ENCODE results near the gene POU2F2. TPM values are rescaled to one million over a fixed set of nuclear protein-coding genes. Genes with fewer than 3 reads are reported as not detected.

POU2F2 gene
- total RNA-seq, 1 donor from 2014 or later: 2.5 TPM

DNA sequence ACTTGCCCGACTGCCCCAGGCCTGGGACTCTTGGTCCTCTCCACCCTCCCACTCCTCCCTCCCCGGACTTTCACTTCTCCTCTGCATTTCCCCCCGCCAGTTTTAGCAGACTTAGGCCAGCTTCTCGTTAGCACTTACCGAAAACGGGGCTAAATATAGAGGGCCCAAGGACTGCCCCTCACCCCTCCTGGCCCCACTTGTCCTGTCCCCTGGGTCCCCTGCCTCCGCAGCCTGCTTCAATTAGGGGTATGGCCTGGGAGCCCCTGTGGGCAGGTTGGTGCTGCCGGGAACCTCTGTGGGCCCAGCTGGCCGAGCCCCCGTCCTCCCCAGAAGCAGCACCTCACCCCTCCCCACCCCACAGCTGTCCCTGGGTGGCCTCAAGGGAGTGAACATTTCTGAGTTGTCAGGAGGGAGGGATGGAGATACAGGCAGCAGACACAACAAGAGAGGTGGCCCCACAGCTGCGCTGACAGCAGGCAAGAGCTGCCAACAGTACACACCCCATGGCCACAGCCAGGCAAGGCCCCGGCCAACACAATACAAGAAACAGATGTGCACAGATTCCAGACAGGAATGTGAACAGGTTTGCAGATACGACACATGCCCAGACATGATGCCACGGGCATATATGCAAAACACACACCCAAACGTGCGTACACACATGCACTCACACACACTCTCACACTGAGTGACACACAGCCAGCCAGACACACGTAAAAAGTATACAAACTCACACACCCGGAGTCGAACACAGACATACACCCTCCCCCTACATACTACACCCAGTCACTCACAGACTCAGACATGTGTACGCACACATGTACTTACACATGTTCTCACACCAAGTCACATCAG, 2.6 kb downstream of the POU2F2 start:
- no peaks in the 10 kb centered on the region for H3K9me3 Mint-ChIP-seq
- no peak for DNase-seq (ENCODE audit: low read depth, low spot score)
- TF ChIP-seq, protein P1, sequence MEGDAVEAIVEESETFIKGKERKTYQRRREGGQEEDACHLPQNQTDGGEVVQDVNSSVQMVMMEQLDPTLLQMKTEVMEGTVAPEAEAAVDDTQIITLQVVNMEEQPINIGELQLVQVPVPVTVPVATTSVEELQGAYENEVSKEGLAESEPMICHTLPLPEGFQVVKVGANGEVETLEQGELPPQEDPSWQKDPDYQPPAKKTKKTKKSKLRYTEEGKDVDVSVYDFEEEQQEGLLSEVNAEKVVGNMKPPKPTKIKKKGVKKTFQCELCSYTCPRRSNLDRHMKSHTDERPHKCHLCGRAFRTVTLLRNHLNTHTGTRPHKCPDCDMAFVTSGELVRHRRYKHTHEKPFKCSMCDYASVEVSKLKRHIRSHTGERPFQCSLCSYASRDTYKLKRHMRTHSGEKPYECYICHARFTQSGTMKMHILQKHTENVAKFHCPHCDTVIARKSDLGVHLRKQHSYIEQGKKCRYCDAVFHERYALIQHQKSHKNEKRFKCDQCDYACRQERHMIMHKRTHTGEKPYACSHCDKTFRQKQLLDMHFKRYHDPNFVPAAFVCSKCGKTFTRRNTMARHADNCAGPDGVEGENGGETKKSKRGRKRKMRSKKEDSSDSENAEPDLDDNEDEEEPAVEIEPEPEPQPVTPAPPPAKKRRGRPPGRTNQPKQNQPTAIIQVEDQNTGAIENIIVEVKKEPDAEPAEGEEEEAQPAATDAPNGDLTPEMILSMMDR (conservative IDR thresholded peaks at IDR 0.05): no peak
- peaks cover 58% of the 10 kb centered on the region for H3K27me3 Mint-ChIP-seq (ENCODE audit: low read depth)
- no peaks in the 10 kb centered on the region for H3K36me3 Mint-ChIP-seq (ENCODE audit: low read depth)
- peaks cover 17% of the 10 kb centered on the region for H3K4me1 Mint-ChIP-seq
- H3K27ac Mint-ChIP-seq (ENCODE audit: unreplicated experiment): peak overlapping the region; percentile 12
- no peak overlapping the region for H3K4me3 Mint-ChIP-seq

DNA sequence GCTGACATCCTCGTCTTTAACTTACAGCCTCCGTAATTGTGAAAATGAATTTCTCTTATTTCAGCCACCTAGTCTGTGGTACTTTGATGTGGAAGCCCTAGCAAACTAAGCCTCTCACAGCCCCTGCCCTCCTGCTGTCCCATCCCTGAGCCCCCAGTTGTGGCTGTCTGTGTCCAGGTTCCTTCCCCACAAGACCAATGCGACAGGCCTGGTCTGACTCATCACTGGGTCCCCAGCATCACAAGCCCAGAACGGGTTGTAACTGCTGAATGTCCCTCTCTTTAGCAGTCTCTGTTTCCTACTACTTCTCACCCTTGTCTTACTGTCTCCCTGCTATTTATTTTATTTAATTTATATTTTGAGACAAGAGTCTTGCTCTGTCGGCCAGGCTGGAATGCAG, 5.7 kb downstream of the POU2F2 start:
- H3K27me3 Mint-ChIP-seq (ENCODE audit: low read depth): peaks cover 37% of the 10 kb centered on the region
- H3K36me3 Mint-ChIP-seq (ENCODE audit: low read depth): no peaks in the 10 kb centered on the region
- H3K4me1 Mint-ChIP-seq: peaks cover 3% of the 10 kb centered on the region
- no peak for DNase-seq (ENCODE audit: low read depth, low spot score)
- no peaks in the 10 kb centered on the region for H3K9me3 Mint-ChIP-seq
- H3K4me3 Mint-ChIP-seq: no peak overlapping the region
- TF ChIP-seq, protein P1 (conservative IDR thresholded peaks at IDR 0.05): no peak
- no peak overlapping the region for H3K27ac Mint-ChIP-seq (ENCODE audit: unreplicated experiment)

DNA sequence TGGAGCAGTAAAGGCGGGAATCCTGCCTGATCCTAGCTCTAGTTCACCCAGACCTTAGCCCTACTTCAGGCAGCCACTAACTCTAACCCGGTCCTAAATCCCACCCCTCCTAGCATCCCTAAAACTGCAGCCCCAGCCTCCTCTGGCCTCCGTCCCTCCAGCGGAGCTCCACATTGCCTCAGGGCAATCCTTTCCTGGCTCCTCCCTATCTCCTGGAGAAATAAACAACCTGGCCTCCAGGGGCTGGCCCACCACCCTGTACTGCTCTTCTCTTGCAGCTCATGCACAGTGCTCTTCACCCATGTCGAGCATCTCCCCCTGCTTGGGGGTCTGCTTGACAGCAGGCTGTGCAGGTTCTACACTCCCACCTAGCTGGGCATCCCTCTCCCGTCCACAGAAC, 6.7 kb downstream of the POU2F2 start:
- Mint-ChIP-seq H3K27ac (ENCODE audit: unreplicated experiment) (no peak overlapping the region), H3K9me3 (no peaks in the 10 kb centered on the region), H3K4me1 (no peaks in the 10 kb centered on the region), H3K4me3 (no peak overlapping the region), H3K36me3 (ENCODE audit: low read depth) (no peaks in the 10 kb centered on the region), H3K27me3 (ENCODE audit: low read depth) (peaks cover 28% of the 10 kb centered on the region)
- TF ChIP-seq, protein P1 (conservative IDR thresholded peaks at IDR 0.05): no peak
- DNase-seq (ENCODE audit: low read depth, low spot score): no peak

DNA sequence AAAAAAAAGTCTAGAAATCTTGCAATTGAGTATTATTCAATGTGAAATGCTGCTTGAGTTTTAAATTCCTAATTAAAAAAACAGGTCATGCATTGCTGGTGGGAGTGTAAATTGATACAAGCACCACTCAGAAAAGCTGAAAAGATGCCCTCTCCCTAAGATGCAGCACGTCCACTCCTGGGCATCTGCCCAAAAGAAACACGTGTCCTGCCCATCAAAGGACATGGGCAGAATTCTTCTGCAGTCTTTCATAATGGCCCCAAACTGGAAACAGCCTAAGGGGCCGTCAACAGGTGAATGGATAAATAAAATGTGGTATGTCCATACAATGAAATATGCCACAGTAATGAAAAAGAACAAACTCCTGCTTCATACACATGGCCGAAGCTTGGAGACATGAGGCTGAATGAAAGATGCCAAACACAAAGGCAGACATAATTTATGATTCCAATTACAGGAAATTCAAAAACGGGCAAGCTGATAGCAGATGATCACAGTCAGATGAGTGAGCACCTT, 7.8 kb downstream of the POU2F2 start:
- Mint-ChIP-seq H3K4me1 (no peaks in the 10 kb centered on the region), H3K36me3 (ENCODE audit: low read depth) (no peaks in the 10 kb centered on the region), H3K27ac (ENCODE audit: unreplicated experiment) (no peak overlapping the region), H3K4me3 (no peak overlapping the region), H3K27me3 (ENCODE audit: low read depth) (peaks cover 20% of the 10 kb centered on the region), H3K9me3 (no peaks in the 10 kb centered on the region)
- no peak for DNase-seq (ENCODE audit: low read depth, low spot score)
- TF ChIP-seq, protein P1 (conservative IDR thresholded peaks at IDR 0.05): no peak

DNA sequence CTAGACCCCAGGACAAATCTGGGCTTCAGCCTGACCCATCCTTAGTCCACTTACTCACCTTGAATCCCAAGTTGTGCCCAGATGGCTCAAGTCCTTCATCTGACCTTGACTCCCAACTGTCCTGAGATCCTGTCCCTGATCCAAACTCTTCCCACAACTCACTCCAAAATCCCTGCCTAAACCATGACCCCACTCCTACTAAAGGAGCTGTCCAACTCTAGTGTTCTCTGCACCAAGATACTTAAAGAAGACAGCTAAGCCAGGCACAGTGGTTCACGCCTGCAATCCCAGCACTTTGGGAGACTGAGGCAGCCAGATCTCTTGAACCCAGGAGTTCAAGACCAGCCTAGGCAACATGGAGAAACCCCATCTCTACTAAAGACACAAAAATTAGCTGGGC, 8.5 kb downstream of the POU2F2 start:
- DNase-seq (ENCODE audit: low read depth, low spot score): no peak
- TF ChIP-seq, protein P1 (conservative IDR thresholded peaks at IDR 0.05): no peak
- H3K4me1 Mint-ChIP-seq: no peaks in the 10 kb centered on the region
- H3K27ac Mint-ChIP-seq (ENCODE audit: unreplicated experiment): no peak overlapping the region
- H3K9me3 Mint-ChIP-seq: no peaks in the 10 kb centered on the region
- H3K4me3 Mint-ChIP-seq: no peak overlapping the region
- peaks cover 20% of the 10 kb centered on the region for H3K27me3 Mint-ChIP-seq (ENCODE audit: low read depth)
- H3K36me3 Mint-ChIP-seq (ENCODE audit: low read depth): no peaks in the 10 kb centered on the region

Measured in neural crest cell (in vitro differentiated cells).